GM18526 (cell line): ENCODE results near the gene UBTD1.

Experiments used
- POLR2A ChIP-seq: IDR thresholded peaks from 3 replicates; pipeline ENCODE4 v1.6.1; 2011; ENCODE audit not compliant: insufficient read length; ENCODE audit errors: extremely low read depth

Gene UBTD1

GRCh38 chr10:97580421-97581367 is 82.0 kb downstream of the UBTD1 start:
- no peak for TF ChIP-seq POLR2A

- no peak for TF ChIP-seq POLR2A
These were observed 83.4 kb downstream of the UBTD1 start for GRCh38 chr10:97582169-97582568.

- TF ChIP-seq POLR2A = no peak
These were observed 84.8 kb downstream of the UBTD1 start for GRCh38 chr10:97583476-97583875.

GRCh38 chr10:97584060-97584797 is 85.5 kb downstream of the UBTD1 start, which contains the start of gene HOGA1:
Gene HOGA1, plus strand, starts transcription at chr10:97584389. Its CDS starts 315 bp downstream, at chr10:97584704.
- no peak for TF ChIP-seq POLR2A

- no peak for TF ChIP-seq POLR2A
These were observed 86.2 kb downstream of the UBTD1 start for GRCh38 chr10:97584798-97585438.

GRCh38 chr10:97585439-97585811 is 86.7 kb downstream of the UBTD1 start:
- no peak for TF ChIP-seq POLR2A

GRCh38 chr10:97587183-97587582 is 88.5 kb downstream of the UBTD1 start:
- no peak for TF ChIP-seq POLR2A

- TF ChIP-seq POLR2A = no peak
These were observed 90.8 kb downstream of the UBTD1 start, which contains the start of gene C10orf62 for GRCh38 chr10:97589479-97589878. Gene C10orf62, plus strand, starts transcription at chr10:97589721. Its CDS starts 177 bp downstream, at chr10:97589898.

GRCh38 chr10:97590082-97590747 is 91.5 kb downstream of the UBTD1 start:
- TF ChIP-seq POLR2A = no peak

GRCh38 chr10:97590748-97591495 is 92.2 kb downstream of the UBTD1 start:
- TF ChIP-seq POLR2A = no peak

- TF ChIP-seq POLR2A = no peak
These were observed 94.7 kb downstream of the UBTD1 start for GRCh38 chr10:97593421-97593820.

- TF ChIP-seq POLR2A = no peak
These were observed 97.7 kb downstream of the UBTD1 start for GRCh38 chr10:97596101-97597082.

GRCh38 chr10:97597778-97598177 is 99.1 kb downstream of the UBTD1 start:
- no peak for TF ChIP-seq POLR2A
